Measurements from ENCODE around the gene CANX. TPM values are rescaled to one million over a fixed set of nuclear protein-coding genes. Genes with fewer than 3 reads are reported as not detected.
A peak's percentile ranks its signal among the peaks of the same experiment; 100 is the strongest.

CANX gene
- total and polyA plus RNA-seq, 9 of the 15 experiments (the other 6 are each of a cell fraction or from before 2014, with no cell fraction given): 155 to 893 (median 589) TPM

GRCh38 chr5:179697993-179698934 lies 503 bp upstream of the CANX start (continued):
- TF ChIP-seq NR0B1 (IDR thresholded peaks at IDR 0.05; ENCODE audit: partially characterized antibody) (no peak), WHSC1 (IDR thresholded peaks at IDR 0.05; ENCODE audit: low read length) (no peak), CBFB (CRISPR knock-in tag; IDR thresholded peaks at IDR 0.05) (no peak; the same call in 1 of the 2 replicates), ZNF23 (CRISPR knock-in tag; IDR thresholded peaks at IDR 0.05) (no peak), MCM3 (IDR thresholded peaks at IDR 0.05) (no peak), CREBBP (IDR thresholded peaks at IDR 0.05; ENCODE audit: low read depth, low read length) (no peak), ZNF511 (CRISPR knock-in tag; IDR thresholded peaks at IDR 0.05) (peak; percentile 77), ZNF551 (CRISPR knock-in tag; IDR thresholded peaks at IDR 0.05) (no peak), RBM34 (IDR thresholded peaks at IDR 0.05; ENCODE audit: borderline replicate concordance, insufficient read depth, low read length) (no peak), ZNF778 (CRISPR knock-in tag; IDR thresholded peaks at IDR 0.05) (no peak), SRSF9 (IDR thresholded peaks at IDR 0.05; ENCODE audit: borderline replicate concordance, low read depth, low read length) (no peak), ZNF449 (CRISPR knock-in tag; IDR thresholded peaks at IDR 0.05) (no peak), NR3C1 (CRISPR knock-in tag; IDR thresholded peaks at IDR 0.05) (no peak), SMARCA5 (IDR thresholded peaks at IDR 0.05) (no peak), ZBTB5 (IDR thresholded peaks at IDR 0.05) (no peak), CUX1 (CRISPR knock-in tag; IDR thresholded peaks at IDR 0.05) (no peak)
